GM13977 (cell line): ENCODE measurements around the gene STPG2.

Experiments used
- DNase-seq: peaks from one replicate; pipeline ENCODE4 v3.0.0; 2012; ENCODE audit warnings: low spot score
- in situ Hi-C: fragments of 300-500 bp; cut with MboI; formaldehyde crosslinking; loops from one replicate; pipeline ENCODE4 v1.12.0; 2022; ENCODE audit warnings: low sequenced_read_pairs, low pct_unique_long_range_greater_than_20kb, mixed read lengths, inconsistent platforms; ENCODE audit not compliant: unreplicated experiment
- TF ChIP-seq, protein P1 (sequence below): IDR thresholded peaks from 2 replicates; pipeline ENCODE4 v1.5.1; 2012; ENCODE audit warnings: mild to moderate bottlenecking, control low read depth; ENCODE audit not compliant: insufficient read depth; ENCODE audit errors: extremely low read depth, missing control alignments

STPG2 gene

DNA sequence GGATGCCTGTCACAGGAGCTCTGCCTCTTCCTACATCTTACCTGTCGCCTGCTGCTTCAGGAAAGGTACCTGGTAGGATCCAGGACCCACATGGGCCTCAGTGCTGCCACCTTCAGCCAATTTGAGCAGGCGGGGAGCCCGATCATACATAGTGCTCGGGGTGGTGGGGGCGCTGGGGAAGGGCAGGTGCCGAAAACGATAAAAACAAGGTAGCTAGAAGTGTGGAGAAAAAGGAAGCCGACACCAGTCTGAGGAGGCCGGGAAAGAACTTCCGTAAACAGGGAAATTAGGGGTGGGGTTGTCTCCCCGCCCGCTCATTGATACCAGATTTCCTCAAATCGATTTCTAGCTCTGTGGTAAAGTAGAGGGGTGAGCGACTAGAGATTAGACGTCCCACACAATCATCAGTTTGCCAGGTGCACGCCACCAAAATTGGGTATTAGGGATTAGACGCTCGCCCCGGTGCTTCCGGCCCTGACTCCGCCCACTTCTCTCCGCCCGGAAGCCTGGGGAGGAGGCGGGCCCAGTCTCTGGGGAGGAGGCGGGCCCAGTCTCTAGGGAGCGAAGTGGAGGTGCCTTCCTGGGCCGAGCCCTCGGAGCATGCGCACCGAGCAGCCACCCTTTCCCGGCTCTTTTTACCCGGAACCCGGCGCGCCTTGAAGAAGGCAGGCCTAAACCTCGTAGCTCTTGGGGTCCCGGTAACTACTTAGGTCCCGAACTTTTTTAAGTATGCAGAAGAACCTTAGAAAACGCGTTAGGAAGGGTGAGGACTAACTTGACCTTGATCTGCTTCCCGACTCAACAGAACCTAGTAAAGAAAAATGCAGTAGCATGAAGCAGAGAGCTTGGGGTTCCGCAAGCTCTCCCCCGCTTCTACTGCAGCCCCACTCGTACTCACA, at the start of gene STPG2:
STPG2 (minus strand) TSS at position 476 of the 899 bp plus-strand sequence.
- in situ Hi-C loops: no loop called here
- TF ChIP-seq, protein P1, sequence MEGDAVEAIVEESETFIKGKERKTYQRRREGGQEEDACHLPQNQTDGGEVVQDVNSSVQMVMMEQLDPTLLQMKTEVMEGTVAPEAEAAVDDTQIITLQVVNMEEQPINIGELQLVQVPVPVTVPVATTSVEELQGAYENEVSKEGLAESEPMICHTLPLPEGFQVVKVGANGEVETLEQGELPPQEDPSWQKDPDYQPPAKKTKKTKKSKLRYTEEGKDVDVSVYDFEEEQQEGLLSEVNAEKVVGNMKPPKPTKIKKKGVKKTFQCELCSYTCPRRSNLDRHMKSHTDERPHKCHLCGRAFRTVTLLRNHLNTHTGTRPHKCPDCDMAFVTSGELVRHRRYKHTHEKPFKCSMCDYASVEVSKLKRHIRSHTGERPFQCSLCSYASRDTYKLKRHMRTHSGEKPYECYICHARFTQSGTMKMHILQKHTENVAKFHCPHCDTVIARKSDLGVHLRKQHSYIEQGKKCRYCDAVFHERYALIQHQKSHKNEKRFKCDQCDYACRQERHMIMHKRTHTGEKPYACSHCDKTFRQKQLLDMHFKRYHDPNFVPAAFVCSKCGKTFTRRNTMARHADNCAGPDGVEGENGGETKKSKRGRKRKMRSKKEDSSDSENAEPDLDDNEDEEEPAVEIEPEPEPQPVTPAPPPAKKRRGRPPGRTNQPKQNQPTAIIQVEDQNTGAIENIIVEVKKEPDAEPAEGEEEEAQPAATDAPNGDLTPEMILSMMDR: peak; percentile 49
- peak; percentile 84 for DNase-seq

DNA sequence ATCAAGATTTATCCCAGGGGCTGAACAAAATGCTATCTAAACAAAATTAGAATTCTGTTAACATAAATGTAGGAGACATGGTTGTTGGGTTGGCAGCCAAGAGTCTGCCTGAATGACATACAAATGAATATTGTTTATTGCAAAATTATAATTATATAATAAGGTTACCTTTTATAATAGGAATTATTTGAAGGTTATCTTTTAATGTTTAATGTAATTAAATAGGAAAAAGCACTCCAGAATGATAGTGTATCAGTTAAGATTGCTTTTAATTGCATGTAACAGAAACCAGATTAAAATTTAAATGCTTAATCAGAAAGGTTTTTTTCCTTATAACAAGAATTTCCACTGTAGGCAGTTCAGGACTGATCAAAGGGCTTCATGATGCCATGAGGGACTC, 42.0 kb upstream of the STPG2 start:
- TF ChIP-seq, protein P1: no peak
- in situ Hi-C loops: no loop called here
- no peak for DNase-seq

DNA sequence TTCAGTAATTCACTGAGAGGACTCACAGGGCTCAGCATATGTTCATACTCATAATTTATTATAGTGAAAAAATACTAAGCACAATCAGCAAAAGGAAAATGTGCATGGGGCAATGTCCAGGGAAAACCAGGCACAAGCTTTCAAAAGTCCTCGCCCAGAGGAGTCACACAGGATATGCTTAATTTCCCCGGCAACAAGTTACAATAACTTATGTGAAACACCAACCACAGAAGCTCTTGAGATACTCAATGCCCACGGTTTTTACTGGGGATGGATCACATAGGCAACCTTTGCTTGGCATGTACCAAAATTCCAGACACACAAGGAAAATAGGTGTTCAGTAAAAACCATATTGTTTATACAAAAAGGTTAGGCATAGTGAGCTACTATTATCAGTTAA, 38.5 kb upstream of the STPG2 start:
- DNase-seq: no peak
- TF ChIP-seq, protein P1: no peak
- in situ Hi-C loops: no loop called here

DNA sequence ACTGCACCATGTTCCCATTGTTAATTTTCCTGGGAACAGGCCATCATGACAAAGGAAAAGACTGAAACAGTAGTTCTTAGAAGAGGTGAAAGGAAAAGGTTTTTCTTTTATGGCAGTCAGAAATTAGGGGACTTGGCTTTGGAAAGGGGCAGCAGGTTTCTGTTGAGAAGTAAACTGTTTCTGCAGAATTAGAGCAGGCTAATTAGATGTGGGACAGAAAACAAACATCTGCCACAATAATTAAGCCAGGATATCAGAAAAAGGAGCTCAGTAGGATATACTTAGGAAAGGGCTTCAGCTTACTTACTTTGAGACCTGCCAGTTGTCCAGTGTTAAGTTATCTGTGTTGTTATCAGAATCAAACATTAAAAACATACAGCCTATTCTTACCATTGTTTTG, 36.7 kb upstream of the STPG2 start:
- TF ChIP-seq, protein P1: no peak
- no peak for DNase-seq
- in situ Hi-C loops: no loop called here

DNA sequence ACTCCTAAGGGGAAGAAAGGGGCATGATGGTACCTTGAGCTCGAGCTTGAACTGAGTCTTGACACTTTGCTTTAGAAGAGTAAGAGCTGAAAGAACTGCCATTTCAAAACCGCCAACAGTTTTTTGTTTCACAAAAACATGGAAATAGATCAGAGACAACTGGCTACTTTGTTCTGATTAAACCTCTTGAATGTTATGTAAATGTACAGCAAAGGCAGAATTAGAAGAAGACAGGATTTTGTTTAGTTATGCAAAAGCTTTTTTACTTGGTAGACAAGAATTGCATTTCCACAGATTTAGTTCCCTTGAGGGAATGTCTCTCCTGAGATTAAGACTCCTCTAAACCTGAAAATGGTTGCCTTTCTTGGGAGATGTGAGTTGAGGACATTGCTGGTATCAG, 33.3 kb upstream of the STPG2 start:
- no peak for DNase-seq
- in situ Hi-C loops: no loop called here
- TF ChIP-seq, protein P1: no peak

DNA sequence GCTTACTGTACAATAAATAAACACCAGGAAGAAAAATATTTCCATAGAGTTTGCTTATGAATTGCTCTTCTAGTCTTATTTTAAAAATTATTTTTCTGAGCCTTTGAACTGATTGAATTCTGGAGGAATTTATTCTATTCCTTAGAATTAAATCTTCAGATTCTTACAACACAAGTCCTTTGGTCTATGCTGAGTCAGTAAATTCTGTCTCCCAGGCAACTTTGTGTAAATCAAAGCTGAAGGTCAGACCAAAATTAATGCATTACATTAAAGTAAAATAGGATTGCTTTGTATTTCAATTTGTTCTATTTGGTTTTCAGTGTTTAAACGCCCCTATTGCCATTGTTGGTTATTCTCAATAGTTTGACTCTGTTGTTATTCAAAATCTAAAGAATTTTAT, 26.8 kb upstream of the STPG2 start:
- TF ChIP-seq, protein P1: no peak
- in situ Hi-C loops: no loop called here
- DNase-seq: no peak
